A549 treated with RU486 at 1 μM for 4 hours (cell line): ENCODE results near the gene CCNE1. TPM values are rescaled to one million over a fixed set of nuclear protein-coding genes. Genes with fewer than 3 reads are reported as not detected.

Experiments
- total RNA-seq: library from RNA; stranded (reverse); fragments of 200-300 nt; extraction: Qiagen RNA extraction; gene quantifications from 5 replicates; pipeline ENCODE4 v1.2.3, GENCODE V29; 2022; ENCODE audit warnings: low read depth

Gene CCNE1
- 22.5 to 26.7 TPM (median 24.9 TPM) in 5 replicates for total RNA-seq

DNA sequence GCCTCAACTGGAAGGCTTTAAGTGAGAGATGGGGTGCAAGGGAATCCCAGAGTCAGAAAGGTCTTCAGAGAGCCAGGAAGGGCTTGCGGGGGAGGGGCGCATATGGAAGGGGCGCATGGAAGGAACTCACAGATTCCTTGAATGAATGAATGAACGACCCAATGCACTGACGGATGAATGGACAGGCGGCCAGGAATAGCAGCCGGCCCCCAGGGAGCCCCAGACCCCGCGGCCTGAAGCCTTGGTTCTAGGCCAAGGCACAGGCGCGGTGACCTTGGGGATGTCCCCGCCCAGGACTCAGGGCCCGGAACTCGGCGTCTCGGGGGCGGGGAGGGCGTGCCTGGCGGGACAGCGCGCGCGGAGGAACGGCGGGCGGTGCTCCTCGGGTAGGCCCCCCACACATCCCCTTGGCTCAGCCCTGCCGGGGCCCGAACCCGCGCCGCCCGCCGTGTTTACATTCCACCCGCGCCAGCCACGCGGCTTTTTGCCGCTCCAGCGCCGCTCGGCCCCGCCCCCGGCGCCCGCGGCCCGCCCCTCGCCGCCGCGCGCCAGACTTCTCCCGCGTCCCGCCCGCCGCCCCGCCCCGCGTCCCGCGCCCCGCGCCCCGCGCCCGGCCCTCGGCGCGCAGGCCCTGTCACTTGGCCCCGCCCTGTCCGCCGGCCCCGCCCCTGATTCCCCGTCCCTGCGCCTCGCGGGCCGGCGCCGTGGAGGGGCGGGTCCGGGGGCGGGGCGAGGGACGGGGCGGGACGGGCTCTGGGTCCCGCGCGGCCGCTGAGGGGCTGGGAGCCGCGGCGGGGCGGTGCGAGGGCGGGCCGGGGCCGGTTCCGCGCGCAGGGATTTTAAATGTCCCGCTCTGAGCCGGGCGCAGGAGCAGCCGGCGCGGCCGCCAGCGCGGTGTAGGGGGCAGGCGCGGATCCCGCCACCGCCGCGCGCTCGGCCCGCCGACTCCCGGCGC, at the start of gene CCNE1:
TSS of gene CCNE1 (plus strand) at position 867 of the 955 bp plus-strand sequence. CDS start 565 bp downstream, outside the sequence.

Other genes starting within 250 kb of the CCNE1 start
- 190 to 235 TPM (median 205 TPM) in 5 replicates for gene POP4, start 205.7 kb upstream of the CCNE1 start, total RNA-seq
- 6.9 to 11.3 TPM (median 9.5 TPM) in 5 replicates for gene PLEKHF1, start 146.5 kb upstream of the CCNE1 start, total RNA-seq
- 36.9 to 54.5 TPM (median 43.9 TPM) in 5 replicates for gene C19orf12, start 96.7 kb upstream of the CCNE1 start, total RNA-seq
- 71.9 to 112 TPM (median 92.9 TPM) in 5 replicates for gene URI1, start 130.2 kb downstream of the CCNE1 start, total RNA-seq